HL-60 (cell line): ENCODE results near the gene LBH.

Source experiments
- GABPA ChIP-seq: IDR thresholded peaks from 2 replicates; pipeline ENCODE4 v1.6.1; 2012; ENCODE audit warnings: low read depth
- POLR2AphosphoS5 ChIP-seq: IDR thresholded peaks from 2 replicates; pipeline ENCODE4 v1.6.1; 2012; ENCODE audit warnings: low read depth
- TF ChIP-seq, protein P1 (sequence below): IDR thresholded peaks from one replicate; pipeline ENCODE4 v1.5.1; 2011; ENCODE audit warnings: low read length, control low read depth, inconsistent platforms; ENCODE audit not compliant: insufficient read depth

DNA sequence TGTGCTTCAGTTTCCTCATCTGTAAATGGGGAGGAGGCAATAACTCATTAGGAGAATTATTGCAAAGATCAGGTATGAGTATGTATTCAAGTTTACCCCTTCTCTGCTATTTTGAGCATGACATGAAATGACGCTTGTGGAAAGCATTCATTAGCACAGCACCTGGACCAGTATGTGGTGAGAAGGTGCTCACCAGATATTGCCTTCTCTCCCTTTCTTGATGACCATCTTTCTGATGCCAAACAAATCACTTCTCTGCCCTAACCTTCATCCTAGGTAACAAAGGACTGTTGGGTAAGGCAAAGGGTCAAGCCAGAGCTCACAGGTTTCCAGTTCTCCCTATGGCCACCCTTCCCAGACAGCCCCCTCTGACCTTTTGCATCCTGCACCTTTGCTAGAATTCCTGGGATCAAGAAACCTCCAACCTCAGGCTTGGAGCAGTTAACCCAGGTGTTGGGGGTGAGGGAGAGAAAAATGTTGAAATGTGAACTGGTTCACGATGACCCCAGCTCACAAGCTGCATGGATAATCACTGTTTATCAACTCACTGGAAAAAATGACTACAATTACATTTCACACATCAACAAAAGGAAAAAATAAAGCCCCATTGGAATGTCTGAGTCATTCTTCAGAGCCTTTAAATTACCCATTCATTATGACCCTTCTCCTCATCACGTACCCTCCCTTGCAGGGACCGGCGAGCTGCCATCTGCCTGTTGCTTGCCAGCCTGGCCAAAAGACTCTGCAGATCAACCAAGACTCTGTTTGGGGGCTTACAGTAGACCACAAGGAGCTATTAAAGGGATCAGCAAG is 41.6 kb downstream of the LBH start:
- TF ChIP-seq, protein P1, sequence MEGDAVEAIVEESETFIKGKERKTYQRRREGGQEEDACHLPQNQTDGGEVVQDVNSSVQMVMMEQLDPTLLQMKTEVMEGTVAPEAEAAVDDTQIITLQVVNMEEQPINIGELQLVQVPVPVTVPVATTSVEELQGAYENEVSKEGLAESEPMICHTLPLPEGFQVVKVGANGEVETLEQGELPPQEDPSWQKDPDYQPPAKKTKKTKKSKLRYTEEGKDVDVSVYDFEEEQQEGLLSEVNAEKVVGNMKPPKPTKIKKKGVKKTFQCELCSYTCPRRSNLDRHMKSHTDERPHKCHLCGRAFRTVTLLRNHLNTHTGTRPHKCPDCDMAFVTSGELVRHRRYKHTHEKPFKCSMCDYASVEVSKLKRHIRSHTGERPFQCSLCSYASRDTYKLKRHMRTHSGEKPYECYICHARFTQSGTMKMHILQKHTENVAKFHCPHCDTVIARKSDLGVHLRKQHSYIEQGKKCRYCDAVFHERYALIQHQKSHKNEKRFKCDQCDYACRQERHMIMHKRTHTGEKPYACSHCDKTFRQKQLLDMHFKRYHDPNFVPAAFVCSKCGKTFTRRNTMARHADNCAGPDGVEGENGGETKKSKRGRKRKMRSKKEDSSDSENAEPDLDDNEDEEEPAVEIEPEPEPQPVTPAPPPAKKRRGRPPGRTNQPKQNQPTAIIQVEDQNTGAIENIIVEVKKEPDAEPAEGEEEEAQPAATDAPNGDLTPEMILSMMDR = no peak
- TF ChIP-seq GABPA (no peak), POLR2AphosphoS5 (no peak)
